Measurements from ENCODE around the gene ARL13A. TPM values are rescaled to one million over a fixed set of nuclear protein-coding genes. Genes with fewer than 3 reads are reported as not detected.

ARL13A gene
- not detected for polyA plus RNA-seq (2013, experiment 1 of 4)
- polyA plus RNA-seq (2013, experiment 2 of 4), result not detected
- not detected for polyA plus RNA-seq (2013, experiment 3 of 4)
- polyA plus RNA-seq (2013, experiment 4 of 4), result not detected

- Histone ChIP-seq H3K9me3 (ENCODE audit: control insufficient read depth, low read length) (no peaks in the 10 kb centered on the region), H3K27me3 (ENCODE audit: control insufficient read depth, insufficient read depth, low read length, poor library complexity, severe bottlenecking) (no peaks in the 10 kb centered on the region), H3K4me1 (ENCODE audit: control insufficient read depth, insufficient read depth, low read length) (no peaks in the 10 kb centered on the region), H3K27ac (ENCODE audit: insufficient read depth, low read depth, low read length, poor library complexity, severe bottlenecking) (no peak within 1 kb of the TSS), H3K4me3 (ENCODE audit: insufficient read depth, low read depth, low read length) (no peak within 1 kb of the TSS), H3K36me3 (ENCODE audit: control insufficient read depth, insufficient read depth, low read length) (no peaks in the 10 kb centered on the region)
- 95 to 100% methylated on average over 2 of the region's 2 CpGs for WGBS, 2 experiments
These were observed at the start of gene ARL13A for GRCh38 chrX:100969408-100969807. Gene ARL13A, plus strand, starts transcription at chrX:100969708. Its CDS starts 3,982 bp downstream, at chrX:100973690.

DNA sequence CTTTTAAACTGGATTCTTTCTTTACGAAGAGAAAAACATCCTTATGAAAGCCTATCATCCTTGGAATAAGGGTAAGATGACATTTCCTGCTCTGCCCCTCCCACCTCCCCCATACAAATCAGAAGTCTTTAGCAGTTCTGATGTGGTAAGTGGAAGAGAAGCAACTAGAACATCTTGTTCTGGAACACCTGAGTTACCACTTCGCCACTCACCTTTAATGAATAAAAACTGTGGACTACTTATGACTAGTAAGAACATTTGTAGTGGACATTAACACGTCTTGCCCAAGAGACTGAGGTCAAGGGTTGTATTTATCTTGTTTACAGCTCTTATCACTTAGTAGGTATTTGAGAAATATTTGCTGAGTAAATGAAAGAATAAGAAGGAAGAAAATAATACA is 45.1 kb upstream of the ARL13A start:
- H3K4me3 ChIP-seq (ENCODE audit: insufficient read depth, low read depth, low read length), result no peak overlapping the region
- 100% methylated on average over 3 of the region's 3 CpGs; no CpG with 5 or more reads in 1 of the 2 experiments for WGBS, 2 experiments
- H3K36me3 ChIP-seq (ENCODE audit: control insufficient read depth, insufficient read depth, low read length), result no peaks in the 10 kb centered on the region
- no peak overlapping the region for H3K27ac ChIP-seq (ENCODE audit: insufficient read depth, low read depth, low read length, poor library complexity, severe bottlenecking)
- H3K9me3 ChIP-seq (ENCODE audit: control insufficient read depth, low read length), result no peaks in the 10 kb centered on the region
- no peaks in the 10 kb centered on the region for H3K4me1 ChIP-seq (ENCODE audit: control insufficient read depth, insufficient read depth, low read length)
- H3K27me3 ChIP-seq (ENCODE audit: control insufficient read depth, insufficient read depth, low read length, poor library complexity, severe bottlenecking), result peaks cover 10% of the 10 kb centered on the region

DNA sequence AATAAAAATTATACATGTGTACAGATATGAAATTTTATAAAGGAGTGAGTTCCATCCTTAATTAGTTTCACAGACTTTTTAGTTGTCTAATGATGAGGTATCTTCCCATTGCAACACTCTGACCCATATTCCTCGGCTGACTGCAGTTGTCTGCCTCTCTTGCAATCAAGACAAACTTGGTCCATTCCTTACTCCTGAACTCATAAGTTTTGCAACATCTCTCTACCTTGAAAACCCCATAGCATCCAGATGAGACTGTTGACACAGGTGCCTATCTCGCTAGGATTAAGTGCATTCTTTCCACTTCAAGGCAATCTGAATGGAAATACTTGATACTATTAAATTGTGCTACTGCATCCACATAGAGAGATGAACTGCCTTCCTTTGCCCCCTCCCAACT is 43.1 kb upstream of the ARL13A start:
- H3K4me1 ChIP-seq (ENCODE audit: control insufficient read depth, insufficient read depth, low read length), result no peaks in the 10 kb centered on the region
- no peak overlapping the region for H3K27ac ChIP-seq (ENCODE audit: insufficient read depth, low read depth, low read length, poor library complexity, severe bottlenecking)
- no peaks in the 10 kb centered on the region for H3K9me3 ChIP-seq (ENCODE audit: control insufficient read depth, low read length)
- H3K36me3 ChIP-seq (ENCODE audit: control insufficient read depth, insufficient read depth, low read length), result no peaks in the 10 kb centered on the region
- no peak overlapping the region for H3K4me3 ChIP-seq (ENCODE audit: insufficient read depth, low read depth, low read length)
- peaks cover 10% of the 10 kb centered on the region for H3K27me3 ChIP-seq (ENCODE audit: control insufficient read depth, insufficient read depth, low read length, poor library complexity, severe bottlenecking)
- 100% methylated on average over 1 to 2 of the region's 2 CpGs for WGBS, 2 experiments

DNA sequence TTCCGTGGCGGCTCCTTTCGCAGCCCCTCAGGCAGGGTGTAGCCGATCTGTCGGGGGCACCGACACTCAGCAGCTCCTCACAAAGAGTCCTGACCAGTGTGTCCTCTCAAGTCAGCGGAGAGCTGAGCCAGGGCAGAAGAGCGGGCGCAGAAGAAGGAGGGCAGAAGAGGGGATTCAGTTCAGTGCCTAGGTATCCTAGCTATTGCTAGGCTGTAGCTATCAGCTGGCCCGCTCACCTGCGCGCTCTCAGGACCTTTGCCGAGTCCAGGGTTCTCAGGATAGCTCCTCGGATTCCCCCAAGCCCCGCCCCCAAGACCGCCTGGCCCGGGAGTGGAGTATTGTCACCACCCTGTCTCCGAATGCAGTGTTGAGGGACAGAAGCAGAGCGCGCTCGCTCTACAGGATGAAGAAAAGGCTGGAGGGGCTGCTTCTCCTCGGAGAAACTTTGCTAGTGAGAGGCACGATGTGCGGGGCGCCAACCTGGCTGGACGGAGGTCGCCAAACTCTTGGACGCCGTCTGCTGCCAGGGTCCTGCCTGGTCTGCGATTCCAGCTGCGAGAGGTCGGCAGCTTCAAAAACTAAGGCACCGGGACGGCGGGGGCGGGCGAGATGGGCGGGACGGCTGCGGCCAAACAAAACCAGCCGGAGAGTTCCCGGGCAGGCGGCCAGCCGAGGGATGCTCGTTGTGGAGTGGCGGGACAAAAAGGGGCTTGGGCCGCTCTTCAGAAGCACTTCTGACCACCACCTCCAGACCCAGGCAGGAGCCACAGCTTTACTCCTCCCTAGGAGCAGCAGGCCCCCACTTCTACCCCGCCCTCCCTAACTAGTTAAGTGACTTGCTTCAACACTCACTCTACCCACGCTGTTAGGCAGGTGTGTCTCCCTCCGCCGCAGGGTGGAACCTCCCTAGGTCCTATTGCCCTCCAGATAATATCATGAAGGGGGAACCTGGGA is 40.6 kb upstream of the ARL13A start, which contains the start of gene XKRX:
Gene XKRX (minus strand): TSS at position 258 of the 954 bp plus-strand sequence. CDS start 613 bp downstream, outside the sequence.
- no peaks in the 10 kb centered on the region for H3K4me1 ChIP-seq (ENCODE audit: control insufficient read depth, insufficient read depth, low read length)
- H3K27ac ChIP-seq (ENCODE audit: insufficient read depth, low read depth, low read length, poor library complexity, severe bottlenecking), result no peak within 1 kb of the TSS
- H3K27me3 ChIP-seq (ENCODE audit: control insufficient read depth, insufficient read depth, low read length, poor library complexity, severe bottlenecking), result peaks cover 10% of the 10 kb centered on the region
- peak within 1 kb of the TSS; percentile 41 for H3K4me3 ChIP-seq (ENCODE audit: insufficient read depth, low read depth, low read length)
- WGBS, 2 experiments, result 0% methylated on average over 51 of the region's 51 CpGs
- H3K9me3 ChIP-seq (ENCODE audit: control insufficient read depth, low read length), result no peaks in the 10 kb centered on the region
- no peaks in the 10 kb centered on the region for H3K36me3 ChIP-seq (ENCODE audit: control insufficient read depth, insufficient read depth, low read length)

DNA sequence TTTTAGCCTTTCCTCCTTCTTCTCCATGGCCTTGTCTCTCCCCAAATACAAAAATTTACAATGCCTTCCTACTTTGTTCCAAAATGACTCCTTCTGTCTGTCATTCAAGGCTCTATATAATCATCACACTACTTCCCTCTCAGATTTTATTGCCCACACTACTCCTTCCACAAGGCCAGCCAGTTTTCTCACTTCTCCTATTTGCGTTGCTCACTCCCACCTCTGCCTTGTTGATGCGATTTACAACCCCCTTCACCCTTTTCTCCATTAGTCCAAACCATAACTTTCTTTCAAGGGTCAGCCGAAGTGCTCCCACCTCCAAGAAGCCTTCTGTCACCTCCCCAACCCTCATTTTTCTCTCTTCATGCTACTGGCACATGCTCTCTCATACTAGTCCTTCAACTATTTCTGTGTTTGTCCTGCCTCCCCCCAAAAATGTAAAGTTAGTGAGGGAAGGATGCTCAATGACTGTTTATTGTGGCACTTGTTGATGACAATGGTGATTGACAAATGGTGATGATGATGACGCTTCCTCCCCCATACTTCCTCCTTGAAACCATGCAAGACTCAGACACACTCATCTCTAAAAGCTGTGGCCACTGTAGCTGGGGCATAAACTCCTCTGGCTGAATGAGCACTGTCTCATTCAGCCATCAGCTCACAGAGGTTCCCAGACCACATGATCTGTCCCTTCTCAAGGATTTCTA is 38.1 kb upstream of the ARL13A start:
- Histone ChIP-seq H3K4me3 (ENCODE audit: insufficient read depth, low read depth, low read length) (no peak overlapping the region), H3K9me3 (ENCODE audit: control insufficient read depth, low read length) (no peaks in the 10 kb centered on the region), H3K27ac (ENCODE audit: insufficient read depth, low read depth, low read length, poor library complexity, severe bottlenecking) (no peak overlapping the region), H3K36me3 (ENCODE audit: control insufficient read depth, insufficient read depth, low read length) (no peaks in the 10 kb centered on the region), H3K27me3 (ENCODE audit: control insufficient read depth, insufficient read depth, low read length, poor library complexity, severe bottlenecking) (peaks cover 10% of the 10 kb centered on the region), H3K4me1 (ENCODE audit: control insufficient read depth, insufficient read depth, low read length) (no peaks in the 10 kb centered on the region)
- WGBS, 2 experiments, result 83 to 94% methylated on average over 4 of the region's 4 CpGs

DNA sequence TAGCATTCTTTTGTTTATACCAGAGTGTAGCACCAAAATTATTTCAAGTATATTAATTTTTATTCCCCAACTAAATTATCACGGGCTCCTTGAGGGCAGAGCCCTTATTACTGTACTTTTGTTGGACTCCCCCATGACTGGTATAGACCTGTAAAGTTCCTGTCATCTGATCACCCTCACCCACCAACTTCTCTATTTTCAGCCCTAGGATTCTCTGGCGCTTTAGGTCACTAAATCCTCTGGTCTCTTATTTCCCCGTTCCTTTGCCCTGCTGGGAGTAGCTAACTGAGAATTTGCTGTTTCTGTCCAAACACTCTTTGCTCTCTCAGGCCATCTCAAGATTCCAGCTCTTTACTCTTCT is 37.6 kb upstream of the ARL13A start:
- peaks cover 10% of the 10 kb centered on the region for H3K27me3 ChIP-seq (ENCODE audit: control insufficient read depth, insufficient read depth, low read length, poor library complexity, severe bottlenecking)
- 94 to 95% methylated on average over 3 of the region's 3 CpGs for WGBS, 2 experiments
- no peaks in the 10 kb centered on the region for H3K36me3 ChIP-seq (ENCODE audit: control insufficient read depth, insufficient read depth, low read length)
- H3K27ac ChIP-seq (ENCODE audit: insufficient read depth, low read depth, low read length, poor library complexity, severe bottlenecking), result no peak overlapping the region
- no peaks in the 10 kb centered on the region for H3K4me1 ChIP-seq (ENCODE audit: control insufficient read depth, insufficient read depth, low read length)
- no peak overlapping the region for H3K4me3 ChIP-seq (ENCODE audit: insufficient read depth, low read depth, low read length)
- no peaks in the 10 kb centered on the region for H3K9me3 ChIP-seq (ENCODE audit: control insufficient read depth, low read length)

DNA sequence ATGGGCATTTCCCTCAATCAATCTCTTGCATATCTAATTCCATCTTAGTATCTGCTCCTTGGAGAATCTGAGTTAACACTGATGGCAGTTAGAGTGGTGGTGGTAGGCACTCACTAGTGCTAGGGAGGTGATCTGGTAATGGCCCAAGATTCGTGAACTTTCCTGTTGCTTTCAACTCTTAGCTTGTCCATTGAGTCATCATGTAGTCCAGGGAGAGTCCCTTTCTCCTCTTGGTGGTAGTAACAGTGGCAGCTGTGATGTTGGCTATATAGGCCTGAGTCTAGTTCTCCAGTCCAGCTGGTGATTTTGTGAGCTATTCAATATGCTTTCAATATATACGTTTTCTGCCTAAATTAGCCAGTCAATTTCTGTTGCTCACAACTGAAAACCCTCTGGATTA is 33.7 kb upstream of the ARL13A start:
- Histone ChIP-seq H3K27ac (ENCODE audit: insufficient read depth, low read depth, low read length, poor library complexity, severe bottlenecking) (no peak overlapping the region), H3K4me1 (ENCODE audit: control insufficient read depth, insufficient read depth, low read length) (no peaks in the 10 kb centered on the region), H3K4me3 (ENCODE audit: insufficient read depth, low read depth, low read length) (no peak overlapping the region), H3K27me3 (ENCODE audit: control insufficient read depth, insufficient read depth, low read length, poor library complexity, severe bottlenecking) (no peaks in the 10 kb centered on the region), H3K9me3 (ENCODE audit: control insufficient read depth, low read length) (no peaks in the 10 kb centered on the region), H3K36me3 (ENCODE audit: control insufficient read depth, insufficient read depth, low read length) (no peaks in the 10 kb centered on the region)
- 73 to 84% methylated on average over 1 to 2 of the region's 2 CpGs for WGBS, 2 experiments

DNA sequence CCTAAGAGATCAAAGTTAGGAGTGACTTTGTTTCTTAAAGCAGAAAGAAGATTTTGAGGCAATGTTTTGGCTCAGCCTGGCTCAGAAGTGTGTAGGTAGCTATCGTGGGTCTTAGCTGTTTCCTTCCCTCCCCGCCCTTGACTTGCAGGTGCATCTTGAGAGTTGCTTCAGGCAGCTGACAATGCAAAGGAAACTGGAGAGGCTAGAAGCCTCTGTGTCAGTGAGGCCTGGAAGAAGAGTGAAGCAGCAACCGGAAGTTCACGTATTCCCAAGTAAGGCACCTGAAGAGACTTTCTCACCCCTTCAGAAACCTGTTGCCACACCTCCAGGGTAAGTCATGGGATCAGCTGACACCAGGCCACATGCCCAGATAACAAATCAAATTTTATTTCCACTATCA is 30.2 kb upstream of the ARL13A start:
- no peaks in the 10 kb centered on the region for H3K4me1 ChIP-seq (ENCODE audit: control insufficient read depth, insufficient read depth, low read length)
- no peak overlapping the region for H3K4me3 ChIP-seq (ENCODE audit: insufficient read depth, low read depth, low read length)
- H3K27ac ChIP-seq (ENCODE audit: insufficient read depth, low read depth, low read length, poor library complexity, severe bottlenecking), result no peak overlapping the region
- H3K36me3 ChIP-seq (ENCODE audit: control insufficient read depth, insufficient read depth, low read length), result no peaks in the 10 kb centered on the region
- no peaks in the 10 kb centered on the region for H3K27me3 ChIP-seq (ENCODE audit: control insufficient read depth, insufficient read depth, low read length, poor library complexity, severe bottlenecking)
- WGBS, 2 experiments, result 76 to 79% methylated on average over 4 of the region's 4 CpGs
- no peaks in the 10 kb centered on the region for H3K9me3 ChIP-seq (ENCODE audit: control insufficient read depth, low read length)

- no peaks in the 10 kb centered on the region for H3K9me3 ChIP-seq (ENCODE audit: control insufficient read depth, low read length)
- H3K4me3 ChIP-seq (ENCODE audit: insufficient read depth, low read depth, low read length), result no peak overlapping the region
- no peak overlapping the region for H3K27ac ChIP-seq (ENCODE audit: insufficient read depth, low read depth, low read length, poor library complexity, severe bottlenecking)
- no peaks in the 10 kb centered on the region for H3K27me3 ChIP-seq (ENCODE audit: control insufficient read depth, insufficient read depth, low read length, poor library complexity, severe bottlenecking)
- no peaks in the 10 kb centered on the region for H3K4me1 ChIP-seq (ENCODE audit: control insufficient read depth, insufficient read depth, low read length)
- H3K36me3 ChIP-seq (ENCODE audit: control insufficient read depth, insufficient read depth, low read length), result no peaks in the 10 kb centered on the region
- 88 to 93% methylated on average over 3 of the region's 3 CpGs for WGBS, 2 experiments
These were observed 24.9 kb upstream of the ARL13A start for GRCh38 chrX:100944601-100945000.

DNA sequence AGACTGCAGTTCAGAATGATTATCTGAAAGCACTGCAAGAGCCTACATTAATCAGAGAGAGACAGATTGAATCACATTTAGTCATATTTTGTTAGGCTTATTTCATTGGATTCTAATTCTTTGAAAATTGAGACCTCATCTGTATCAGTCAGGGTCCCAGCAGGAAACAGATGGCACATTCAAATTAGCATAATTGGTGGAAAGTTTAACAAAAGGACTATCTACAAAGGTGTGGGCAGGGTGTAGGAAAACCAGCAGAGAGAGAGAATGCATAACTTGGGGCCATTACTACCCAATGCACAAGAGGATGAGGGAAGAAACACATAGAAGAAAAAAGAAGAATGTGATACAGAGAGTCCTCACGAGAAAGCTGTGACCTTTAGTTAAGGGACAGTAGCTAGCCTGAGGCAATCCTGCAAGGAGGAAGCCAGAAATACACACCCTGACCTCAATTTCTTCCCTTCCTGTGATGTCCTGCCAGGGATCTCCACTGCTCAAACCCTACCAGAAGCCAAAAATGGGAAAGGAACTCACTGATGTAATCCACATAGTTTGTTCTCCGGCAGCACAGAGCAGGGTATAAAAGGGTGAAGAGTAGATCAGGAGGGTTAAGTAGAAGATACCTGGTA is 23.1 kb upstream of the ARL13A start:
- Histone ChIP-seq H3K9me3 (ENCODE audit: control insufficient read depth, low read length) (no peaks in the 10 kb centered on the region), H3K27me3 (ENCODE audit: control insufficient read depth, insufficient read depth, low read length, poor library complexity, severe bottlenecking) (no peaks in the 10 kb centered on the region), H3K36me3 (ENCODE audit: control insufficient read depth, insufficient read depth, low read length) (no peaks in the 10 kb centered on the region), H3K4me1 (ENCODE audit: control insufficient read depth, insufficient read depth, low read length) (no peaks in the 10 kb centered on the region), H3K4me3 (ENCODE audit: insufficient read depth, low read depth, low read length) (no peak overlapping the region), H3K27ac (ENCODE audit: insufficient read depth, low read depth, low read length, poor library complexity, severe bottlenecking) (no peak overlapping the region)
- WGBS, 2 experiments, result 10 to 24% methylated on average over 1 of the region's 2 CpGs
